ENCODE measurements around the gene PDCD11. TPM values are rescaled to one million over a fixed set of nuclear protein-coding genes. Genes with fewer than 3 reads are reported as not detected.

PDCD11 gene
- total RNA-seq, 1 experiment from 2014 or later: 106 TPM

GRCh38 chr10:103374263-103374662 lies 22.2 kb upstream of the PDCD11 start:
- H4K20me1 ChIP-seq (ENCODE audit: insufficient read depth): no peaks in the 10 kb centered on the region
- no peak overlapping the region for H3K4me2 ChIP-seq (ENCODE audit: low read length)
- no peaks in the 10 kb centered on the region for H3K27me3 ChIP-seq (ENCODE audit: insufficient read depth, low read length)
- H3K9ac ChIP-seq (ENCODE audit: low read length): no peak overlapping the region
- H3K4me1 ChIP-seq (ENCODE audit: control insufficient read depth in 1 of 2, insufficient read depth in 2 of 2, low read length in 2 of 2): peaks cover 3 to 5% of the 10 kb centered on the region in 2 experiments; a peak in 3 of 4 replicates
- intact Hi-C loops (cut with micrococcal nuclease): no loop called here
- no peak overlapping the region for H2AFZ ChIP-seq (ENCODE audit: low read depth, low read length, poor library complexity, severe bottlenecking)
- H3K27ac ChIP-seq (ENCODE audit: low read depth, low read length): no peak overlapping the region
- no peaks in the 10 kb centered on the region for H3K9me2 ChIP-seq (ENCODE audit: insufficient read depth)
- no TSS peak for BruUV-seq (replicated peaks)
- peaks cover 23% of the 10 kb centered on the region for H3K79me2 ChIP-seq (ENCODE audit: insufficient read depth, low read length)
- H3K36me3 ChIP-seq (ENCODE audit: control insufficient read depth in 1 of 2, insufficient read depth in 2 of 2, low read length in 2 of 2): peaks cover 0 to 5% of the 10 kb centered on the region in 2 experiments; a peak in 3 of 4 replicates
- no peaks in the 10 kb centered on the region for H3K9me3 ChIP-seq (ENCODE audit: control insufficient read depth in 1 of 2, insufficient read depth in 1 of 2, low read depth in 1 of 2, low read length in 2 of 2)
- ATAC-seq (no peak), DNase-seq (ENCODE audit: low read depth, low spot score) (no peak)
- TF ChIP-seq SRF (IDR thresholded peaks at IDR 0.05; ENCODE audit: low read depth) (no peak), FOSL1 (IDR thresholded peaks at IDR 0.05; ENCODE audit: low read depth) (no peak), EZH2phosphoT487 (IDR thresholded peaks at IDR 0.05; ENCODE audit: borderline replicate concordance) (no peak), CEBPB (IDR thresholded peaks at IDR 0.05; ENCODE audit: low read depth) (no peak), ZFX (IDR thresholded peaks at IDR 0.05) (no peak), POLR2AphosphoS5 (IDR thresholded peaks at IDR 0.05; ENCODE audit: low read depth, low read length) (no peak), SP1 (IDR thresholded peaks at IDR 0.05; ENCODE audit: low read depth) (no peak), ZNF274 (IDR thresholded peaks at IDR 0.05; ENCODE audit: low read depth, low read length) (no peak), POLR2A (IDR thresholded peaks at IDR 0.05; ENCODE audit: borderline replicate concordance, extremely low read depth, insufficient read depth, insufficient read length) (no peak), YY1 (IDR thresholded peaks at IDR 0.05; ENCODE audit: extremely low read depth, insufficient replicate concordance, low read depth, low read length) (no peak), EZH2 (IDR thresholded peaks at IDR 0.05) (no peak), RAD21 (IDR thresholded peaks at IDR 0.05; ENCODE audit: low read depth) (no peak)
- TF ChIP-seq, protein P1, sequence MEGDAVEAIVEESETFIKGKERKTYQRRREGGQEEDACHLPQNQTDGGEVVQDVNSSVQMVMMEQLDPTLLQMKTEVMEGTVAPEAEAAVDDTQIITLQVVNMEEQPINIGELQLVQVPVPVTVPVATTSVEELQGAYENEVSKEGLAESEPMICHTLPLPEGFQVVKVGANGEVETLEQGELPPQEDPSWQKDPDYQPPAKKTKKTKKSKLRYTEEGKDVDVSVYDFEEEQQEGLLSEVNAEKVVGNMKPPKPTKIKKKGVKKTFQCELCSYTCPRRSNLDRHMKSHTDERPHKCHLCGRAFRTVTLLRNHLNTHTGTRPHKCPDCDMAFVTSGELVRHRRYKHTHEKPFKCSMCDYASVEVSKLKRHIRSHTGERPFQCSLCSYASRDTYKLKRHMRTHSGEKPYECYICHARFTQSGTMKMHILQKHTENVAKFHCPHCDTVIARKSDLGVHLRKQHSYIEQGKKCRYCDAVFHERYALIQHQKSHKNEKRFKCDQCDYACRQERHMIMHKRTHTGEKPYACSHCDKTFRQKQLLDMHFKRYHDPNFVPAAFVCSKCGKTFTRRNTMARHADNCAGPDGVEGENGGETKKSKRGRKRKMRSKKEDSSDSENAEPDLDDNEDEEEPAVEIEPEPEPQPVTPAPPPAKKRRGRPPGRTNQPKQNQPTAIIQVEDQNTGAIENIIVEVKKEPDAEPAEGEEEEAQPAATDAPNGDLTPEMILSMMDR (IDR thresholded peaks at IDR 0.05 in 2 of 3, conservative IDR thresholded peaks at IDR 0.05 in 1 of 3; ENCODE audit: borderline replicate concordance in 1 of 3, insufficient read depth in 1 of 3, low read depth in 2 of 3, low read length in 2 of 3): no peak
- TF ChIP-seq, protein P2, sequence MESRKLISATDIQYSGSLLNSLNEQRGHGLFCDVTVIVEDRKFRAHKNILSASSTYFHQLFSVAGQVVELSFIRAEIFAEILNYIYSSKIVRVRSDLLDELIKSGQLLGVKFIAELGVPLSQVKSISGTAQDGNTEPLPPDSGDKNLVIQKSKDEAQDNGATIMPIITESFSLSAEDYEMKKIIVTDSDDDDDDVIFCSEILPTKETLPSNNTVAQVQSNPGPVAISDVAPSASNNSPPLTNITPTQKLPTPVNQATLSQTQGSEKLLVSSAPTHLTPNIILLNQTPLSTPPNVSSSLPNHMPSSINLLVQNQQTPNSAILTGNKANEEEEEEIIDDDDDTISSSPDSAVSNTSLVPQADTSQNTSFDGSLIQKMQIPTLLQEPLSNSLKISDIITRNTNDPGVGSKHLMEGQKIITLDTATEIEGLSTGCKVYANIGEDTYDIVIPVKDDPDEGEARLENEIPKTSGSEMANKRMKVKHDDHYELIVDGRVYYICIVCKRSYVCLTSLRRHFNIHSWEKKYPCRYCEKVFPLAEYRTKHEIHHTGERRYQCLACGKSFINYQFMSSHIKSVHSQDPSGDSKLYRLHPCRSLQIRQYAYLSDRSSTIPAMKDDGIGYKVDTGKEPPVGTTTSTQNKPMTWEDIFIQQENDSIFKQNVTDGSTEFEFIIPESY (IDR thresholded peaks at IDR 0.05; ENCODE audit: extremely low read depth, insufficient replicate concordance, low read length): no peak
- ChIA-PET POLR2A (no interaction called here), RAD21 (ENCODE audit: low non-redundant PET in 1 of 2, low total read pairs in 2 of 2, uncharacterized antibody in 2 of 2, unreplicated experiment in 2 of 2) (no interaction called here), CTCF (no interaction called here)
- no peak overlapping the region for H3K4me3 ChIP-seq (replicated peaks in 1 of 2; ENCODE audit: low read depth in 1 of 2, low read length in 2 of 2)
